SK-N-SH (cell line): ENCODE data around the gene CCDC106. TPM values are rescaled to one million over a fixed set of nuclear protein-coding genes. Genes with fewer than 3 reads are reported as not detected.

Experiments used
- CTCF ChIA-PET: fragments of 300-600, 350-600 bp; formaldehyde crosslinking; extraction: SDS; loops from one replicate; lab custom pipeline; 2021; lab: Yijun Ruan, JAX
- POLR2A ChIA-PET: fragments of 350-600 bp; sonication (Branson Sonifier 250); formaldehyde crosslinking; extraction: SDS; loops from one replicate; lab custom pipeline; 2020; ENCODE audit warnings: antibody characterized with exemption, inconsistent platforms; lab: Yijun Ruan, JAX
- DNase-seq: peaks from one replicate; pipeline ENCODE4 v3.0.0; 2012
- H2AFZ ChIP-seq: fragments of 200-600 bp; sonication (generic); 2 replicates; pipeline ENCODE4 v1.8.1; 2016; ENCODE audit warnings: antibody characterized with exemption, mild to moderate bottlenecking, low read depth
- H3F3A ChIP-seq: fragments of 200-600 bp; sonication (generic); replicated peaks from 2 replicates; pipeline ENCODE3; 2016; ENCODE audit warnings: antibody characterized with exemption, mild to moderate bottlenecking; ENCODE audit not compliant: insufficient read depth
- H3K27ac ChIP-seq, 2 experiments: fragments of 200-500 bp in 1 of 2; fragments of 200-600 bp in 1 of 2; sonication (Bioruptor generic) in 1 of 2; sonication (generic), shearing (Covaris generic) in 1 of 2; 2 replicates each; pipeline versions ENCODE4 v1.5.1 to v1.6.1; 2014 to 2016; ENCODE audit warnings: low read depth in 2 of 2, inconsistent platforms in 1 of 2, low read length in 1 of 2, mild to moderate bottlenecking in 1 of 2, mixed read lengths in 1 of 2
- H3K27me3 ChIP-seq: fragments of 200-600 bp; sonication (generic), shearing (Covaris generic); 2 replicates; pipeline ENCODE4 v1.6.1; 2016; ENCODE audit warnings: mixed run types; ENCODE audit not compliant: insufficient read depth
- H3K36me3 ChIP-seq, 2 experiments: fragments of 200-500 bp in 1 of 2; fragments of 200-600 bp in 1 of 2; sonication (Bioruptor generic) in 1 of 2; sonication (generic) in 1 of 2; replicated peaks in 1 of 2; 2 replicates each; pipeline versions ENCODE3 to v1.5.1; 2014 to 2016; ENCODE audit warnings: low read length in 1 of 2, mild to moderate bottlenecking in 1 of 2; ENCODE audit not compliant: insufficient read depth in 2 of 2, control insufficient read depth in 1 of 2
- H3K4me1 ChIP-seq, 2 experiments: fragments of 200-500 bp in 1 of 2; fragments of 200-600 bp in 1 of 2; sonication (Bioruptor generic) in 1 of 2; sonication (generic), shearing (Covaris generic) in 1 of 2; 2 replicates each; pipeline versions ENCODE4 v1.5.1 to v1.6.1; 2014 to 2016; ENCODE audit warnings: low read depth in 1 of 2, low read length in 1 of 2, mixed run types in 1 of 2; ENCODE audit not compliant: insufficient read depth in 2 of 2, control insufficient read depth in 1 of 2
- H3K4me2 ChIP-seq: fragments of 200-600 bp; sonication (generic), shearing (Covaris generic); 2 replicates; pipeline ENCODE4 v1.6.1; 2017; ENCODE audit warnings: mixed run types
- H3K4me3 ChIP-seq, 2 experiments: fragments of 200-500 bp in 1 of 2; fragments of 200-600 bp in 1 of 2; sonication (Bioruptor generic) in 1 of 2; sonication (generic), shearing (Covaris generic) in 1 of 2; 2 replicates each; pipeline versions ENCODE4 v1.5.1 to v1.8.1; 2014 to 2016; ENCODE audit warnings: low read depth in 2 of 2, inconsistent platforms in 1 of 2, low read length in 1 of 2, mild to moderate bottlenecking in 1 of 2, mixed read lengths in 1 of 2, moderate library complexity in 1 of 2
- H3K79me2 ChIP-seq: fragments of 200-600 bp; sonication (generic); 2 replicates; pipeline ENCODE4 v1.8.1; 2017; ENCODE audit warnings: mild to moderate bottlenecking; ENCODE audit not compliant: insufficient read depth
- H3K9ac ChIP-seq: fragments of 200-600 bp; sonication (generic); 2 replicates; pipeline ENCODE4 v1.6.1; 2017; ENCODE audit warnings: mixed run types
- H3K9me2 ChIP-seq: fragments of 200-600 bp; sonication (generic); 2 replicates; pipeline ENCODE4 v1.6.1; 2017; ENCODE audit warnings: mixed run types
- H3K9me3 ChIP-seq: fragments of 200-600 bp; sonication (generic); 2 replicates; pipeline ENCODE4 v1.6.1; 2017; ENCODE audit warnings: mixed run types, mild to moderate bottlenecking, moderate library complexity
- H4K20me1 ChIP-seq: fragments of 200-600 bp; sonication (generic); 2 replicates; pipeline ENCODE4 v1.6.1; 2017; ENCODE audit warnings: mild to moderate bottlenecking, mixed run types; ENCODE audit not compliant: insufficient read depth
- CHD2 ChIP-seq: fragments of 150-350 bp; IDR thresholded peaks from 2 replicates; pipeline ENCODE4 v1.6.1; 2018; ENCODE audit warnings: low read length; ENCODE audit not compliant: partially characterized antibody
- EZH2phosphoT487 ChIP-seq: fragments of 200-600 bp; sonication (generic); IDR thresholded peaks from 2 replicates; pipeline ENCODE4 v1.6.1; 2017; ENCODE audit warnings: low read depth, mixed run types, mild to moderate bottlenecking, antibody characterized with exemption, moderate library complexity, borderline replicate concordance
- FOXM1 ChIP-seq: IDR thresholded peaks from 2 replicates; pipeline ENCODE4 v1.4.0; 2012; ENCODE audit warnings: low read depth, mild to moderate bottlenecking
- MXI1 ChIP-seq: IDR thresholded peaks from 2 replicates; pipeline ENCODE4 v1.6.1; 2012; ENCODE audit warnings: mild to moderate bottlenecking, low read depth, low read length, improper control_type of control experiment
- POLR2AphosphoS5 ChIP-seq: IDR thresholded peaks from 2 replicates; pipeline ENCODE4 v1.6.1; 2012; ENCODE audit warnings: low read depth, low read length
- RCOR1 ChIP-seq: fragments of 150-350 bp; IDR thresholded peaks from 2 replicates; pipeline ENCODE4 v1.6.1; 2017; ENCODE audit warnings: antibody characterized with exemption, low read length
- RFX5 ChIP-seq: IDR thresholded peaks from 2 replicates; pipeline ENCODE4 v1.6.1; 2012; ENCODE audit warnings: mild to moderate bottlenecking, improper control_type of control experiment, low read length
- SMC3 ChIP-seq: IDR thresholded peaks from 2 replicates; pipeline ENCODE4 v1.6.1; 2012; ENCODE audit warnings: low read depth, low read length, improper control_type of control experiment
- TAF1 ChIP-seq: IDR thresholded peaks from 2 replicates; pipeline ENCODE4 v1.6.1; 2012; ENCODE audit warnings: low read depth, mild to moderate bottlenecking, low read length, moderate library complexity, borderline replicate concordance
- TCF12 ChIP-seq: IDR thresholded peaks from 2 replicates; pipeline ENCODE4 v1.4.0; 2012
- WGBS: methylation state at CpG from one replicate; pipeline ENCODE4 v1.1.6; 2017; ENCODE audit warnings: low lambda C conversion rate; 5-methylcytosine and 5-hydroxymethylcytosine counted together
- polyA plus RNA-seq, 3 experiments: library from polyadenylated mRNA; depleted of rRNA; stranded (reverse); fragments of >200 nt; gene quantifications; 2 replicates each; pipeline ENCODE4 v1.2.3, GENCODE V29; 2012
- TF ChIP-seq, protein P1 (sequence below): fragments of 150-350 bp; IDR thresholded peaks from 2 replicates; pipeline ENCODE4 v1.6.1; 2016; ENCODE audit warnings: mild to moderate bottlenecking, low read depth, low read length
- TF ChIP-seq, protein P2 (sequence below): IDR thresholded peaks from 2 replicates; pipeline ENCODE4 v1.4.0; 2012; ENCODE audit warnings: low read depth, borderline replicate concordance
- TF ChIP-seq, protein P3 (sequence below): fragments of 150-350 bp; IDR thresholded peaks from 2 replicates; pipeline ENCODE4 v1.6.1; 2017; ENCODE audit warnings: antibody characterized with exemption, low read length, low read depth, borderline replicate concordance
- TF ChIP-seq, protein P4 (sequence below): IDR thresholded peaks from 2 replicates; pipeline ENCODE4 v1.4.0; 2012; ENCODE audit warnings: low read depth, borderline replicate concordance
- TF ChIP-seq, protein P5 (sequence below): IDR thresholded peaks from 2 replicates; pipeline ENCODE4 v1.6.1; 2012; ENCODE audit warnings: mild to moderate bottlenecking, low read depth, low read length, moderate library complexity

CCDC106 gene
- polyA plus RNA-seq, 1 of the 3 experiments (the other 2 are of a cell fraction): 27.1 TPM

- TF ChIP-seq, protein P1, sequence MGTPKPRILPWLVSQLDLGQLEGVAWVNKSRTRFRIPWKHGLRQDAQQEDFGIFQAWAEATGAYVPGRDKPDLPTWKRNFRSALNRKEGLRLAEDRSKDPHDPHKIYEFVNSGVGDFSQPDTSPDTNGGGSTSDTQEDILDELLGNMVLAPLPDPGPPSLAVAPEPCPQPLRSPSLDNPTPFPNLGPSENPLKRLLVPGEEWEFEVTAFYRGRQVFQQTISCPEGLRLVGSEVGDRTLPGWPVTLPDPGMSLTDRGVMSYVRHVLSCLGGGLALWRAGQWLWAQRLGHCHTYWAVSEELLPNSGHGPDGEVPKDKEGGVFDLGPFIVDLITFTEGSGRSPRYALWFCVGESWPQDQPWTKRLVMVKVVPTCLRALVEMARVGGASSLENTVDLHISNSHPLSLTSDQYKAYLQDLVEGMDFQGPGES: peak; percentile 86
- TF ChIP-seq TCF12: no peak
- TF ChIP-seq, protein P2, sequence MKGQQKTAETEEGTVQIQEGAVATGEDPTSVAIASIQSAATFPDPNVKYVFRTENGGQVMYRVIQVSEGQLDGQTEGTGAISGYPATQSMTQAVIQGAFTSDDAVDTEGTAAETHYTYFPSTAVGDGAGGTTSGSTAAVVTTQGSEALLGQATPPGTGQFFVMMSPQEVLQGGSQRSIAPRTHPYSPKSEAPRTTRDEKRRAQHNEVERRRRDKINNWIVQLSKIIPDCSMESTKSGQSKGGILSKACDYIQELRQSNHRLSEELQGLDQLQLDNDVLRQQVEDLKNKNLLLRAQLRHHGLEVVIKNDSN: no peak
- TF ChIP-seq SMC3: no peak
- TF ChIP-seq RCOR1: no peak
- TF ChIP-seq, protein P3, sequence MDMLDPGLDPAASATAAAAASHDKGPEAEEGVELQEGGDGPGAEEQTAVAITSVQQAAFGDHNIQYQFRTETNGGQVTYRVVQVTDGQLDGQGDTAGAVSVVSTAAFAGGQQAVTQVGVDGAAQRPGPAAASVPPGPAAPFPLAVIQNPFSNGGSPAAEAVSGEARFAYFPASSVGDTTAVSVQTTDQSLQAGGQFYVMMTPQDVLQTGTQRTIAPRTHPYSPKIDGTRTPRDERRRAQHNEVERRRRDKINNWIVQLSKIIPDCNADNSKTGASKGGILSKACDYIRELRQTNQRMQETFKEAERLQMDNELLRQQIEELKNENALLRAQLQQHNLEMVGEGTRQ: no peak
- no peak for TF ChIP-seq MXI1
- no peak for TF ChIP-seq EZH2phosphoT487
- TF ChIP-seq FOXM1: no peak
- TF ChIP-seq CHD2: no peak
These were observed at the start of gene CCDC106 (continued) for GRCh38 chr19:55647732-55648584.

GRCh38 chr19:55598719-55599467 is 49.1 kb upstream of the CCDC106 start:
- 0 out of 2 replicates have a peak, but pooled peaks have one; percentile 15 for TF ChIP-seq POLR2AphosphoS5
- TF ChIP-seq, protein P4, sequence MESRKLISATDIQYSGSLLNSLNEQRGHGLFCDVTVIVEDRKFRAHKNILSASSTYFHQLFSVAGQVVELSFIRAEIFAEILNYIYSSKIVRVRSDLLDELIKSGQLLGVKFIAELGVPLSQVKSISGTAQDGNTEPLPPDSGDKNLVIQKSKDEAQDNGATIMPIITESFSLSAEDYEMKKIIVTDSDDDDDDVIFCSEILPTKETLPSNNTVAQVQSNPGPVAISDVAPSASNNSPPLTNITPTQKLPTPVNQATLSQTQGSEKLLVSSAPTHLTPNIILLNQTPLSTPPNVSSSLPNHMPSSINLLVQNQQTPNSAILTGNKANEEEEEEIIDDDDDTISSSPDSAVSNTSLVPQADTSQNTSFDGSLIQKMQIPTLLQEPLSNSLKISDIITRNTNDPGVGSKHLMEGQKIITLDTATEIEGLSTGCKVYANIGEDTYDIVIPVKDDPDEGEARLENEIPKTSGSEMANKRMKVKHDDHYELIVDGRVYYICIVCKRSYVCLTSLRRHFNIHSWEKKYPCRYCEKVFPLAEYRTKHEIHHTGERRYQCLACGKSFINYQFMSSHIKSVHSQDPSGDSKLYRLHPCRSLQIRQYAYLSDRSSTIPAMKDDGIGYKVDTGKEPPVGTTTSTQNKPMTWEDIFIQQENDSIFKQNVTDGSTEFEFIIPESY: no peak
- TF ChIP-seq TAF1: peak; percentile 56; the same call in 1 of the 2 replicates
- TF ChIP-seq RFX5: no peak
- TF ChIP-seq, protein P5, sequence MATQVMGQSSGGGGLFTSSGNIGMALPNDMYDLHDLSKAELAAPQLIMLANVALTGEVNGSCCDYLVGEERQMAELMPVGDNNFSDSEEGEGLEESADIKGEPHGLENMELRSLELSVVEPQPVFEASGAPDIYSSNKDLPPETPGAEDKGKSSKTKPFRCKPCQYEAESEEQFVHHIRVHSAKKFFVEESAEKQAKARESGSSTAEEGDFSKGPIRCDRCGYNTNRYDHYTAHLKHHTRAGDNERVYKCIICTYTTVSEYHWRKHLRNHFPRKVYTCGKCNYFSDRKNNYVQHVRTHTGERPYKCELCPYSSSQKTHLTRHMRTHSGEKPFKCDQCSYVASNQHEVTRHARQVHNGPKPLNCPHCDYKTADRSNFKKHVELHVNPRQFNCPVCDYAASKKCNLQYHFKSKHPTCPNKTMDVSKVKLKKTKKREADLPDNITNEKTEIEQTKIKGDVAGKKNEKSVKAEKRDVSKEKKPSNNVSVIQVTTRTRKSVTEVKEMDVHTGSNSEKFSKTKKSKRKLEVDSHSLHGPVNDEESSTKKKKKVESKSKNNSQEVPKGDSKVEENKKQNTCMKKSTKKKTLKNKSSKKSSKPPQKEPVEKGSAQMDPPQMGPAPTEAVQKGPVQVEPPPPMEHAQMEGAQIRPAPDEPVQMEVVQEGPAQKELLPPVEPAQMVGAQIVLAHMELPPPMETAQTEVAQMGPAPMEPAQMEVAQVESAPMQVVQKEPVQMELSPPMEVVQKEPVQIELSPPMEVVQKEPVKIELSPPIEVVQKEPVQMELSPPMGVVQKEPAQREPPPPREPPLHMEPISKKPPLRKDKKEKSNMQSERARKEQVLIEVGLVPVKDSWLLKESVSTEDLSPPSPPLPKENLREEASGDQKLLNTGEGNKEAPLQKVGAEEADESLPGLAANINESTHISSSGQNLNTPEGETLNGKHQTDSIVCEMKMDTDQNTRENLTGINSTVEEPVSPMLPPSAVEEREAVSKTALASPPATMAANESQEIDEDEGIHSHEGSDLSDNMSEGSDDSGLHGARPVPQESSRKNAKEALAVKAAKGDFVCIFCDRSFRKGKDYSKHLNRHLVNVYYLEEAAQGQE: no peak
- H2AFZ ChIP-seq: no peak overlapping the region

More at GRCh38 chr19:55598719-55599467, 49.1 kb upstream of the CCDC106 start:
- Histone ChIP-seq H3K9me2 (no peaks in the 10 kb centered on the region), H3K4me1 (peaks cover 6 to 13% of the 10 kb centered on the region in 2 experiments; a peak in 3 of 4 replicates), H3K79me2 (peaks cover 18% of the 10 kb centered on the region), H3K9ac (peak overlapping the region; percentile 99), H3K27ac (peak overlapping the region; percentile 98 to 99), H3K36me3 (peaks cover 18 to 24% of the 10 kb centered on the region in 2 experiments), H3F3A (peaks cover 16% of the 10 kb centered on the region), H3K9me3 (no peaks in the 10 kb centered on the region), H3K4me2 (peak overlapping the region; percentile 94), H3K4me3 (peak overlapping the region; percentile 67 to 91), H3K27me3 (no peaks in the 10 kb centered on the region), H4K20me1 (no peaks in the 10 kb centered on the region)
- POLR2A ChIA-PET: interaction anchor here (0.6 to 3.3 kb wide), 9 partner anchors 12 to 1484 kb away, joined by 3 to 32 read pairs (median 5); partner anchors contain the start of genes UBE2S, ZNF579, ZNF628 and ZNF784
- WGBS: 14% methylated on average over 13 of the region's 26 CpGs
- CTCF ChIA-PET: interaction anchor here (1.9 to 2.3 kb wide), 2 partner anchors 11 to 82 kb away, joined by 7 to 8 read pairs; no protein-coding TSS in a partner anchor
- peak; percentile 88 for DNase-seq
